ENCODE measurements around the gene CCDC9B. TPM values are rescaled to one million over a fixed set of nuclear protein-coding genes. Genes with fewer than 3 reads are reported as not detected.
A peak's percentile ranks its signal among the peaks of the same experiment; 100 is the strongest.

The CCDC9B gene
- total RNA-seq, 1 donor from 2014 or later = 178 TPM

GRCh38 chr15:40300367-40300766 lies 40.4 kb downstream of the CCDC9B start:
- intact Hi-C loops (cut with DNase I) = no loop called here
- no peak for DNase-seq (ENCODE audit: low spot score)

GRCh38 chr15:40298216-40298935 lies 42.4 kb downstream of the CCDC9B start:
- intact Hi-C loops (cut with DNase I) = no loop called here
- DNase-seq (ENCODE audit: low spot score) = no peak

- DNase-seq (ENCODE audit: low spot score) = no peak
- intact Hi-C loops (cut with DNase I) = no loop called here
Measured at GRCh38 chr15:40297356-40297755, 43.4 kb downstream of the CCDC9B start.

- intact Hi-C loops (cut with DNase I) = no loop called here
- DNase-seq (ENCODE audit: low spot score) = no peak
Measured at GRCh38 chr15:40296561-40297230, 44.0 kb downstream of the CCDC9B start.

- intact Hi-C loops (cut with DNase I) = no loop called here
- DNase-seq (ENCODE audit: low spot score) = peak; percentile 84
Measured at GRCh38 chr15:40295877-40296560, 44.7 kb downstream of the CCDC9B start.

GRCh38 chr15:40295297-40295696 lies 45.4 kb downstream of the CCDC9B start:
- DNase-seq (ENCODE audit: low spot score) = no peak
- intact Hi-C loops (cut with DNase I) = no loop called here

GRCh38 chr15:40293905-40294895 lies 46.5 kb downstream of the CCDC9B start:
- no peak for DNase-seq (ENCODE audit: low spot score)
- intact Hi-C loops (cut with DNase I) = no loop called here

- intact Hi-C loops (cut with DNase I) = no loop called here
- DNase-seq (ENCODE audit: low spot score) = no peak
Measured at GRCh38 chr15:40293006-40293405, 47.7 kb downstream of the CCDC9B start.

GRCh38 chr15:40292246-40292645 lies 48.5 kb downstream of the CCDC9B start:
- no peak for DNase-seq (ENCODE audit: low spot score)
- intact Hi-C loops (cut with DNase I) = no loop called here

- intact Hi-C loops (cut with DNase I) = no loop called here
- no peak for DNase-seq (ENCODE audit: low spot score)
Measured at GRCh38 chr15:40290918-40291574, 49.7 kb downstream of the CCDC9B start.

GRCh38 chr15:40290545-40290917 lies 50.2 kb downstream of the CCDC9B start:
- intact Hi-C loops (cut with DNase I) = no loop called here
- DNase-seq (ENCODE audit: low spot score) = no peak

- no peak for DNase-seq (ENCODE audit: low spot score)
- intact Hi-C loops (cut with DNase I) = loop anchor here (5.0 kb wide), 1 partner anchor 118 kb away; the partner anchor contains the start of gene IVD
Measured at GRCh38 chr15:40289140-40289775, 51.5 kb downstream of the CCDC9B start.

- intact Hi-C loops (cut with DNase I) = loop anchor here (5.0 kb wide), 1 partner anchor 119 kb away; the partner anchor contains the start of gene IVD
- no peak for DNase-seq (ENCODE audit: low spot score)
Measured at GRCh38 chr15:40287968-40288367, 52.8 kb downstream of the CCDC9B start.

GRCh38 chr15:40287505-40287904 lies 53.2 kb downstream of the CCDC9B start:
- no peak for DNase-seq (ENCODE audit: low spot score)

GRCh38 chr15:40286794-40287193 lies 53.9 kb downstream of the CCDC9B start:
- no peak for DNase-seq (ENCODE audit: low spot score)
- intact Hi-C loops (cut with DNase I) = loop anchor here (5.0 kb wide), 1 partner anchor 121 kb away; the partner anchor contains the start of gene IVD

More at GRCh38 chr15:40287505-40287904, 53.2 kb downstream of the CCDC9B start:
- intact Hi-C loops (cut with DNase I) = loop anchor here (5.0 kb wide), 1 partner anchor 120 kb away; the partner anchor contains the start of gene IVD

- intact Hi-C loops (cut with DNase I) = loop anchor here (5.0 kb wide), 1 partner anchor 121 kb away; the partner anchor contains the start of gene IVD
- DNase-seq (ENCODE audit: low spot score) = no peak
Measured at GRCh38 chr15:40286061-40286532, 54.6 kb downstream of the CCDC9B start.

GRCh38 chr15:40285554-40286011 lies 55.2 kb downstream of the CCDC9B start:
- intact Hi-C loops (cut with DNase I) = loop anchor here (5.0 kb wide), 1 partner anchor 122 kb away; the partner anchor contains the start of gene IVD

GRCh38 chr15:40285151-40285550 lies 55.6 kb downstream of the CCDC9B start:
- intact Hi-C loops (cut with DNase I) = loop anchor here (5.0 kb wide), 1 partner anchor 122 kb away; the partner anchor contains the start of gene IVD
- DNase-seq (ENCODE audit: low spot score) = no peak

More at GRCh38 chr15:40285554-40286011, 55.2 kb downstream of the CCDC9B start:
- no peak for DNase-seq (ENCODE audit: low spot score)
